WERI-Rb-1 (cell line): ENCODE measurements around the gene EFCAB12.

Source experiments
- DNase-seq: peaks from one replicate; pipeline ENCODE4 v3.0.0-alpha.2; 2020
- H3K27ac ChIP-seq: fragments of 250-450 bp; sonication (Bioruptor Pico); 2 replicates; pipeline ENCODE4 v1.5.1; 2020; ENCODE audit warnings: mild to moderate bottlenecking, moderate library complexity
- H3K27me3 ChIP-seq: fragments of 250-450 bp; sonication (Bioruptor Pico); 2 replicates; pipeline ENCODE4 v1.5.1; 2021; ENCODE audit warnings: mild to moderate bottlenecking, low read depth, moderate library complexity; ENCODE audit not compliant: insufficient read depth, severe bottlenecking
- H3K36me3 ChIP-seq: fragments of 250-450 bp; sonication (Bioruptor Pico); 2 replicates; pipeline ENCODE4 v1.5.1; 2020; ENCODE audit warnings: mild to moderate bottlenecking, moderate library complexity
- H3K4me3 ChIP-seq: 2 replicates; pipeline ENCODE4 v1.5.1; 2011; ENCODE audit warnings: low read depth, mild to moderate bottlenecking, control low read depth, low read length
- H3K9me3 ChIP-seq: fragments of 250-450 bp; sonication (Bioruptor Pico); 2 replicates; pipeline ENCODE4 v1.5.1; 2021; ENCODE audit warnings: mild to moderate bottlenecking, moderate library complexity; ENCODE audit not compliant: severe bottlenecking
- TF ChIP-seq, protein P1 (sequence below): IDR thresholded peaks from 2 replicates; pipeline ENCODE4 v1.5.1; 2011; ENCODE audit warnings: low read depth, mild to moderate bottlenecking, control low read depth, inconsistent platforms, low read length

Gene EFCAB12

DNA sequence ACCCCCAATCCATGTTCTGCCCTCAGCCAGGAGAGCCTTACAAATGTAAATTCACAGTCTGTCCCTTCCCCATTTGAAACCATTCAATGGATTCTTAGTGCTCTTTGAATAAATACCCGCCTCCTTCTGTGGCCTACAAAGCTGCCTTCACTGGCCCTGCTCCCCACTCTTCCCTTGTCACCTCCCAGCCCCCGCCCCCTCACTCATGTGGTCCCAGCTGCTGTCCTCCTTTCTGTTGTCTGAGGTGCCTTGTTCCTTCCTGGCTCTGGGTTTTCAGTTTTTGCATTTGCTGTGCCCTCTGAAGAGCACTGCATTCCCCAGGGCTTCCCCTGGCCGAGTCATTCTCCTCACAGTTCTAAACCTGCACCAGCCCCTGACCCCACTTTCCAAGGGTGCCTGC, 3.2 kb downstream of the EFCAB12 start:
- Histone ChIP-seq H3K36me3 (peaks cover 3% of the 10 kb centered on the region), H3K9me3 (no peaks in the 10 kb centered on the region), H3K27me3 (no peaks in the 10 kb centered on the region), H3K4me3 (no peak overlapping the region), H3K27ac (no peak overlapping the region)
- TF ChIP-seq, protein P1, sequence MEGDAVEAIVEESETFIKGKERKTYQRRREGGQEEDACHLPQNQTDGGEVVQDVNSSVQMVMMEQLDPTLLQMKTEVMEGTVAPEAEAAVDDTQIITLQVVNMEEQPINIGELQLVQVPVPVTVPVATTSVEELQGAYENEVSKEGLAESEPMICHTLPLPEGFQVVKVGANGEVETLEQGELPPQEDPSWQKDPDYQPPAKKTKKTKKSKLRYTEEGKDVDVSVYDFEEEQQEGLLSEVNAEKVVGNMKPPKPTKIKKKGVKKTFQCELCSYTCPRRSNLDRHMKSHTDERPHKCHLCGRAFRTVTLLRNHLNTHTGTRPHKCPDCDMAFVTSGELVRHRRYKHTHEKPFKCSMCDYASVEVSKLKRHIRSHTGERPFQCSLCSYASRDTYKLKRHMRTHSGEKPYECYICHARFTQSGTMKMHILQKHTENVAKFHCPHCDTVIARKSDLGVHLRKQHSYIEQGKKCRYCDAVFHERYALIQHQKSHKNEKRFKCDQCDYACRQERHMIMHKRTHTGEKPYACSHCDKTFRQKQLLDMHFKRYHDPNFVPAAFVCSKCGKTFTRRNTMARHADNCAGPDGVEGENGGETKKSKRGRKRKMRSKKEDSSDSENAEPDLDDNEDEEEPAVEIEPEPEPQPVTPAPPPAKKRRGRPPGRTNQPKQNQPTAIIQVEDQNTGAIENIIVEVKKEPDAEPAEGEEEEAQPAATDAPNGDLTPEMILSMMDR, result no peak
- no peak for DNase-seq

DNA sequence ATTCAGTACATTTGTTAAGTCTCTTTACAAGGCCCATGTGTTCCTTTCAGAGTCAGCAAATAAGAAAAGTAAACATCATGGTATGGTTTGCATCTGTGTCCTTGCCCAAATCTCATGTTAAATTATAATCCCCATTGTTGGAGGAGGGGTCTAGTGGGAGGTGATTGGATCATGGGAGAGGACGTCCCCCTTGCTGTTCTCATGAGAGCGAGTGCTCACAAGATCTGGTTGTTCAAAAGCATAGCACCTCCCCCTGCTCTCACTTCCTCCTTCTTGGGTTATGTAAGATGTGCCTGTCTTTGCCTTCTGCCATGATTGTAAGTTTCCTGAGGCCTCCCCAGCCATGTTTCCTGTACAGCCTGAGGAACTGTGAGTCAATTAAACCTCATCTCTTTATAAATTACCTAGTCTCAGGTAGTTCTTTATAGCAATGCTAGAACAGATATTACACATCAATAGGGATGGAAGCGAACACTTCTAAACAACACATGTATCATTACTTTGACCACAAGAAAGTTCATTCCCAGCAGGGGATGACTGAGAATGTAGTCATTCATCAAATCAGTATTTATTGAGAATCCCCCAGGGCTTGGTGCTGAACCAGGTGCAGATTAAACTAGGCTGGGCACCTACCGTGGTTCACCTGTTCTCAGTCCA, 4.1 kb downstream of the EFCAB12 start:
- H3K27ac ChIP-seq, result no peak overlapping the region
- H3K27me3 ChIP-seq, result no peaks in the 10 kb centered on the region
- no peak for DNase-seq
- H3K36me3 ChIP-seq, result peaks cover 3% of the 10 kb centered on the region
- TF ChIP-seq, protein P1, result no peak
- H3K4me3 ChIP-seq, result no peak overlapping the region
- no peaks in the 10 kb centered on the region for H3K9me3 ChIP-seq

GRCh38 chr3:129422897-129423296, 5.5 kb downstream of the EFCAB12 start:
- Histone ChIP-seq H3K9me3 (no peaks in the 10 kb centered on the region), H3K36me3 (no peaks in the 10 kb centered on the region), H3K27ac (no peak overlapping the region), H3K27me3 (no peaks in the 10 kb centered on the region), H3K4me3 (no peak overlapping the region)
- no peak for DNase-seq
- TF ChIP-seq, protein P1, result no peak

DNA sequence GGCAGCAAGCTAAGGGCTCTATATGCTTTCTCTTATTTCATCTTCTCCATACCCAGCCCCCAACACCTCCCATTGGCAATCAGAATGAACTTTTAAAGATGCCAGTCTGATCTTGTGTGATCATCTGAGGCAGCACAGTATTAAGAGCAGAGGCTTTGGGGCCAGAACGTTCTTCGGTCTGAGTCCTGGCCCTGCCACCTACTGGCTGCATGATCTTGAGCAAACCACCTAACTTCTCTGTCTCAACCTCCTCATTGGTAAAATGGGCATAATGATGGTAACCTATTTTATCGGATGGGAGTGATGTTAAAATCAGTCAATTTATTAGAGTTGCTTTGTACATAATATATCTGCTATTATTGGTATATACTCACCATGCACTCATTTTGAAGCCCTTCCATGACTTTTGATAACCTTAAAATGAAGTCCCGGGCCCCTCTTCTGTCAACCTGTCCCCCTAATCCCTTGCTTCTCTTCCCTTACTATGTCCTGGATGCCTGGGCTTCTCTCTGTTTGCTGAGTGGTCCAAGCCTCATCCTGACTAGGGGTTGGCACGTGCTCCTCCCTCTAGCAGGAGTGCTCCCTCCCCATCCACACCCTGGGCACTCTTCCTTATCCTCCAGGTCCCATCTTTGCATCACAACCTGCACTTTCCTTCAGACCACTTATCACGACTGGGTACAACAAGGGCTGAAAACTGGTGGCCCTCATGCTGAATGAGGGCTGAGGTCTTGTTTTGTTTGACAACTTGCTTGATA, 6.3 kb downstream of the EFCAB12 start:
- TF ChIP-seq, protein P1, result peak; percentile 36; the same call in 1 of the 2 replicates
- no peaks in the 10 kb centered on the region for H3K9me3 ChIP-seq
- H3K27me3 ChIP-seq, result no peaks in the 10 kb centered on the region
- no peak for DNase-seq
- no peaks in the 10 kb centered on the region for H3K36me3 ChIP-seq
- no peak overlapping the region for H3K4me3 ChIP-seq
- no peak overlapping the region for H3K27ac ChIP-seq

GRCh38 chr3:129421236-129421883, 7.1 kb downstream of the EFCAB12 start:
- Histone ChIP-seq H3K9me3 (no peaks in the 10 kb centered on the region), H3K27me3 (no peaks in the 10 kb centered on the region), H3K4me3 (no peak overlapping the region), H3K36me3 (no peaks in the 10 kb centered on the region), H3K27ac (no peak overlapping the region)
- no peak for DNase-seq
- TF ChIP-seq, protein P1, result no peak
